GM19438 (cell line): ENCODE measurements around the gene LILRB3.
"Not testable (repeated sequence)": the region's sequence is repeated elsewhere in the genome, so short reads cannot be mapped to it uniquely, and the experiment has no call there.

Source experiments
- ATAC-seq: cut with Tn5 transposase; IDR thresholded peaks from one replicate; pipeline ENCODE4 v1.9.1; 2021; ENCODE audit warnings: low read depth; ENCODE audit not compliant: unreplicated experiment

The LILRB3 gene

GRCh38 chr19:54214734-54215133 lies 8.1 kb downstream of the LILRB3 start:
- ATAC-seq, result not testable (repeated sequence)

- ATAC-seq, result not testable (repeated sequence)
Measured at GRCh38 chr19:54214217-54214616, 8.6 kb downstream of the LILRB3 start.

- ATAC-seq, result no peak
Measured at GRCh38 chr19:54211235-54211634, 11.6 kb downstream of the LILRB3 start.

- no peak for ATAC-seq
Measured at GRCh38 chr19:54209811-54210494, 12.9 kb downstream of the LILRB3 start.

- no peak for ATAC-seq
Measured at GRCh38 chr19:54209058-54209810, 13.6 kb downstream of the LILRB3 start.

GRCh38 chr19:54208784-54209057 lies 14.1 kb downstream of the LILRB3 start:
- no peak for ATAC-seq

- peak; percentile 52 for ATAC-seq
Measured at GRCh38 chr19:54207983-54208783, 14.6 kb downstream of the LILRB3 start.

GRCh38 chr19:54207676-54207982 lies 15.2 kb downstream of the LILRB3 start:
- no peak for ATAC-seq

GRCh38 chr19:54207193-54207592 lies 15.6 kb downstream of the LILRB3 start:
- not testable (repeated sequence) for ATAC-seq

GRCh38 chr19:54206831-54207177 lies 16.0 kb downstream of the LILRB3 start:
- ATAC-seq, result no peak

- ATAC-seq, result no peak
Measured at GRCh38 chr19:54206030-54206830, 16.6 kb downstream of the LILRB3 start.

- ATAC-seq, result no peak
Measured at GRCh38 chr19:54204767-54205468, 17.9 kb downstream of the LILRB3 start.

GRCh38 chr19:54203151-54203611 lies 19.6 kb downstream of the LILRB3 start:
- no peak for ATAC-seq

GRCh38 chr19:54201980-54202379 lies 20.8 kb downstream of the LILRB3 start:
- no peak for ATAC-seq

GRCh38 chr19:54201172-54201701 lies 21.6 kb downstream of the LILRB3 start:
- ATAC-seq, result no peak

GRCh38 chr19:54199401-54199800 lies 23.4 kb downstream of the LILRB3 start:
- ATAC-seq, result no peak

- no peak for ATAC-seq
Measured at GRCh38 chr19:54197121-54197520, 25.7 kb downstream of the LILRB3 start.

- ATAC-seq, result no peak
Measured at GRCh38 chr19:54196536-54196935, 26.3 kb downstream of the LILRB3 start.

- ATAC-seq, result not testable (repeated sequence)
Measured at GRCh38 chr19:54194463-54194862, 28.3 kb downstream of the LILRB3 start.

GRCh38 chr19:54193011-54193410 lies 29.8 kb downstream of the LILRB3 start:
- no peak for ATAC-seq
